DMS 273 (cell line): ENCODE data around the gene TRIM52.

Experiments
- DNase-seq: peaks from one replicate; lab custom pipeline; 2025; ENCODE audit not compliant: unreplicated experiment; lab: John Stamatoyannopoulos, UW

TRIM52 gene

GRCh38 chr5:181234455-181235306 lies 26.3 kb downstream of the TRIM52 start:
- no peak for DNase-seq

- DNase-seq: no peak
These were observed 27.0 kb downstream of the TRIM52 start for GRCh38 chr5:181233801-181234454.

GRCh38 chr5:181233088-181233800 lies 27.7 kb downstream of the TRIM52 start:
- no peak for DNase-seq

DNA sequence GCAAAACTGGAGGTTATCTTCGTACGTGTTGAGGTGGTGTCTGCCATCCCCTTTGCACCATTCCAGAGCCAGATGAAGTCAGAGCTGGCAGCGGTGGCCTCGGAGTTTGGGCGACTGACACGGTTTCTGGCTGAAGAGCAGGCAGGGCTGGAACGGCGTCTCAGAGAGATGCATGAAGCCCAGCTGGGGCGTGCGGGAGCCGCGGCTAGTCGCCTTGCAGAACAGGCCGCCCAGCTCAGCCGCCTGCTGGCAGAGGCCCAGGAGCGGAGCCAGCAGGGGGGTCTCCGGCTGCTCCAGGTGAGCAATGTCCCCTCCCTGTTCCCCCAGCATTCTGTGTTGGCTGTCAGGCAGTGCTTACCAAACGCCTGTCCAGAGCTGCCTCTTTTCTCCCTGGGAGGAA lies 28.4 kb downstream of the TRIM52 start:
- DNase-seq: no peak

GRCh38 chr5:181231432-181231831 lies 29.5 kb downstream of the TRIM52 start:
- no peak for DNase-seq

DNA sequence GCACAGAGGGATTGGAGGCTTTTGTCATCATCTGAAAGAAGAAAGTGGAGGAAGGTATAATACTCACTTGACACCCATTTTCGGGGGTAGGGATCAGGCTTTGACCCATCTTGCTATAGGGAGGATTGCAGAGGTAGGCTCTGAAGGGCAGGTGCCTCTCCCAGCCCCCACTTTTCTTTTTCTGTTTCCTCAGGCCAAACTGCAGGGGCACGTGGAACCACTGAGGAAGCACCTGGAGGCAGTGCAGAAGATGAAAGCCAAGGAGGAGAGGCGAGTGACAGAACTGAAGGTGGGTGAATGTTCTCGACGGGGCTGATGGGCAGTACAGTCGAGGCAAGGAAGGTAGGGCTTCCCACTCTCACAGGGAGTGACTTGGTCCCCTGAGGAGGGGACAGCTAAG lies 30.4 kb downstream of the TRIM52 start:
- no peak for DNase-seq

DNA sequence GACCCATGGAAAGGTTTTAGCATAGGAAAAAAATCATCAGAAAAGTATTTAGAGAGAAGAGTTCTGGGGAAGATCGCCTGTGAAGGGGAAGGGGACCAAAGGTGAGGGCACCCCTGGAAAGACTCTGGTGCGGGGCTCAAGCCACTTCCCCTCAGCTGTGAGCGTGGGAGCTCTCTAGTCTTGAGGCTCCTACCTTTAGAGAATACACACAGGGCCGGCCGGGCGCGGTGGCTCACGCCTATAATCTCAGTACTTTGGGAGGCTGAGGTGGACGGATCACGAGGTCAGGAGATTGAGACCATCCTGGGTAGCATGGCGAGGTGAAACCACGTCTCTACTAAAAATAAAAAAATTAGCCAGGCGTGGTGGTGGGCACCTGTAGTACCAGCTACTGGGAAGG lies 30.9 kb downstream of the TRIM52 start:
- no peak for DNase-seq

DNA sequence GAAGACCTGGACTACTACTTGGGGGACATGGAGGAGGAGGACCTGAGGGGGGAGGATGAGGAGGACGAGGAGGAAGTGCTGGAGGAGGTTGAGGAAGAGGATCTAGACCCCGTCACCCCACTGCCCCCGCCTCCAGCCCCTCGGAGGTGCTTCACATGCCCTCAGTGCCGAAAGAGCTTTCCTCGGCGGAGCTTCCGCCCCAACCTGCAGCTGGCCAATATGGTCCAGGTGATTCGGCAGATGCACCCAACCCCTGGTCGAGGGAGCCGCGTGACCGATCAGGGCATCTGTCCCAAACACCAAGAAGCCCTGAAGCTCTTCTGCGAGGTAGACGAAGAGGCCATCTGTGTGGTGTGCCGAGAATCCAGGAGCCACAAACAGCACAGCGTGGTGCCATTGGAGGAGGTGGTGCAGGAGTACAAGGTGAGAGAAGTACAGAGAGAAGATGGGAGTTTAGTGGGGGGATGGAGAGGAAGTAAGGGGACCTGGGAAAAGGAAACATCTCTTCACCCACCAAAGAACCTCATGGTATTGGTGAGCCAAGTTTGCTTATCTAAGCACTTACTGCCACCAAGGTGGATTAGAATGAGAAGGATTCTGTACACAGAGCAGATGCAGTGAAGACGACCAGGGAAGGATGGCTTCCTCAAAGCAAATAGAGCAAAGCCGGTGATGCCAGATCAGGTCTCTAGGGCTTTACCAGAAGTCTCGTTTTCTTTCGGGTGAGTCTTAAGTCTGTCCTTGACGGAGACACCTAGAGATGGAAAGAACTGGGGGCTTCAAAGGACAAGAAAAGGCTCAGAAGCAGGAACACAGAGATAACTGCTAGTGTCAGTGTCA lies 36.3 kb downstream of the TRIM52 start:
- DNase-seq: no peak

DNA sequence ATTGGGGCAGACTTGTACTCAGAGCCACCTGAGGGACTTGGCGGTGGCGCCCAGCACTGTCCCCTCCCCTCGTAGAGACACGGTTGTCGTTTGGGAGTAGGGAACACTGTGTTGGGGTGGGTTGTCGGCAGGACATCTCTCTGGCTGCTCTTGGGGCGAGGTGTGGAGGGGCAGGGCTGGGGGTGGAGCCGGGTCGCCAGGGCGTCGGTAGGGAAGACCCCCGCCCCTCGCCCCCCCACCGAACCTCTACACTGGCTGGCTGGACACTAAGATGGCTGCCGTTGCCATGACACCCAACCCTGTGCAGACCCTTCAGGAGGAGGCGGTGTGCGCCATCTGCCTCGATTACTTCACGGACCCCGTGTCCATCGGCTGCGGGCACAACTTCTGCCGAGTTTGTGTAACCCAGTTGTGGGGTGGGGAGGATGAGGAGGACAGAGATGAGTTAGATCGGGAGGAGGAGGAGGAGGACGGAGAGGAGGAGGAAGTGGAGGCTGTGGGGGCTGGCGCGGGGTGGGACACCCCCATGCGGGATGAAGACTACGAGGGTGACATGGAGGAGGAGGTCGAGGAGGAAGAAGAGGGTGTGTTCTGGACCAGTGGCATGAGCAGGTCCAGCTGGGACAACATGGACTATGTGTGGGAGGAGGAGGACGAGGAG lies 37.1 kb downstream of the TRIM52 start:
- DNase-seq: no peak

DNA sequence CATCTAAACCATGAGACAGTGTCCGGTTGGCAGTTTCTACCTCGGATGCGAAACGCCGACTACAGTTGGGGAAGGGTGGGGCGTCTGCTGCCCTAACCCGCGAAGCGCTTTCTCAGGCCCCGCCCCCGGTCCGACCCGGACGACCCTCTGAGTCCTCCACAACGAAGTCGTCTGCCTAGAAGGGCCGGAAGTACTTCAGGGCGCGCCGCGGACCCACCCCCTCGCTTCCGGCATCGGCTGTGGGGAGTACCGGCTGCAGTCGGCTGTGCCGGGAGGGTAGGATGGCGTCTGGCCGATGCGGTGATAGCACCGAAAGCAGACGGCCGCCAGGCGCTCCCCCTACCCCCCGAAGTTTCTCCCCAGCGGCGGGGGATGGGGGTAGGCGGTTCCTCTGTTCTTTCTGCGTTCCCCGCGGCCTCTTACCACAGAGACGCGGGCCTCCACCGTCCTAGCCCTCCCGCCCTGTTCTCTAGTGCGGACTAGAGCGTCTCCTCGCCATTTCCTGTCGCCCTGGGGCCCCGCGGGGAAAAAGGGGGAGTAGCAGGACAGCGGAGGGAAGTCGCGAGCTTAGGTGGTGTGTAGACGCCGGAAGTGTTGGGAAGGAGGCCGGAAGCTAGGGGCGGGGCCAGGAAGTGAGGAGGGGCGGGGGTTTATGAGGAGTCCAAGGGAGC lies 37.8 kb downstream of the TRIM52 start, which contains the start of gene TRIM41:
TSS of gene TRIM41 (plus strand) at position 224 of the 671 bp plus-strand sequence. CDS start 719 bp downstream, outside the sequence.
- no peak for DNase-seq

DNA sequence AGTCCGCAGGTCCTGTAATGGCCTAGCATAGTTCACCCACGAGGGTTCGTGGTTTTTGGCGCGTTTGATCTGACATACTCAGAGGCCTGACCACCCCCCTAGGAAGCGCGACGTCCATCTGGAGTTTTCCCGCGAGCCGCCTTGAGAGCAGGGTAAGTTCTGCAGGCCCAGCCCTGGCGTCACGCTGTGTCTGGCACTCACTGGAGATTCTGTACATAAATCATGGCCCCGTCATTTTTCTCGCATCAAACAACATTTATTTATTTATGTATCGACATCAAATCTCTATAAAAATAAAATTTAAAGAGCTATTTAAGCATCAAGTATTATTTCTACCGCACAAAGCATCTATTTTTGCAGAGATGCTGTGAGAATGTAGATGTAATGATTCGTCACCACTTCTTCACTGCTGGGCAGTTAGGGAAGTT lies 38.3 kb downstream of the TRIM52 start:
- DNase-seq: no peak

GRCh38 chr5:181221792-181222629 lies 38.9 kb downstream of the TRIM52 start:
- DNase-seq: no peak

- DNase-seq: no peak
These were observed 39.7 kb downstream of the TRIM52 start for GRCh38 chr5:181221105-181221791.

DNA sequence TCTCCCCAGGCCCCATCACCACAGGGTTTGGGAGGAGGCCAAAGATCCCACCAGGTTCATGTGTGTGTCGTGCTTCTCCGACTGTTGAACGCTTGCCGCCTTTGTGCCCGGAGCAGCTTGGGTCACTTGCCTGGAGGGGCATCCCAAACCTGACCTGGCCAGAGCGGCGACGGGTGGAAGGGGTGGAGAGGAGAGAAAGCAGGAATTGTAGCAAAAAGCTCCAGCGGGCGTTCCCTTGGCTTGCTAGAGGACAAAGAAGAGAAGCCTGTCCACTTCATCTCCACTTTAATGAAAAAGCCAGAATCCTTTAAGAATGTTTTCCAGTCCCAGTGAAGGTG lies 40.8 kb downstream of the TRIM52 start:
- DNase-seq: no peak

GRCh38 chr5:181219262-181220177 lies 41.4 kb downstream of the TRIM52 start:
- DNase-seq: no peak

- no peak for DNase-seq
These were observed 42.2 kb downstream of the TRIM52 start for GRCh38 chr5:181218795-181219124.

DNA sequence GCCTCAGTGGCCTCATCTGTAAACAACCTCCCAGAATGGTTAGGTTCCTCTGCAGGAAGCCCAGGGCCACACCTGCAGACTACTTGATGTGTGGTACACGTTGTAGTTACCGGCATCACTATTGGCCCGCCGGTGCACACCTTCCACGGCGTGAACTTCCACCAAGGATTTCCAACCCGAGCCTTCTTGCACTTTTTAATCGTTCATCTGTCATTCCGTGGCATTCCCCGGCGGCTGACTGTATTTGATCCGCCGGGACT lies 43.2 kb downstream of the TRIM52 start:
- no peak for DNase-seq
